ENCODE measurements around the gene NDST3.

DNA sequence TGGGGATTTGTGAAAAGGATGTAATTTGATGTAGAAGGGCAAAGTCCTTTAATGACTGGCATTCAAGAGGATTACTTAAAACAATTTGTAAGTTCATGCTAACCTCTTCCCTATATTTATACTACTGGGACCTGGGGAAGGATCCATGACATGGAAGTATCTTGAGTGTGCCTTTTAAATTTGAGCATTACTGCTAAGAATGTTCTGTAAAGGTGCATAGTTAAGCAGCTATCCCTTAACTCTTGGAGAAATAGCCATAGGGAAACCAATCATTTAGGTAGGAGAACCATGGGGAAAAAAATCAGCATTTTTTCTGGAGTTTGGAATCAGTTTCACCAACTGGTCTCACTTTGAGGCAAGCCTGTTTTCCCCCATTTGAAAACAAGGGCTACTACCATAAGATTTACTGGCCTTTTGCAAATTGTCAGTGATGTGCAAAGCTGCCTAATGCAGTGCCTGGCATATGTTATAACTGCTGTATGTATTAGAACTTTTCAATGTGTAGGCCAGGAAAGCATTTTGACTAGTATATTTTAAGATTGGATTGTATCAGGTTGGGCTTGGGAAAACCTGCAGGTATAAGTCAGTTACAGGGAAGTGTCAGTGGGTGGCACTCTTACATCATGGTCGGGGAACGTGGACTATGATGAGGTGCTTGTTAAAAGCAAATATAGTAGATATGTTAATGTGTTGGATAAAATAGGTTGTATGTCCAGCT is 246.4 kb downstream of the NDST3 start:
- TF ChIP-seq TAF1 (IDR thresholded peaks at IDR 0.05; ENCODE audit: borderline replicate concordance, low read depth, low read length) (no peak), POLR2A (IDR thresholded peaks at IDR 0.05; ENCODE audit: low read depth, low read length) (peak; percentile 60; the same call in 1 of the 2 replicates), POLR2AphosphoS5 (IDR thresholded peaks at IDR 0.05; ENCODE audit: low read depth, low read length) (peak; percentile 86)

All from GM12892 (cell line).